Smooth muscle cell (in vitro differentiated cells): ENCODE results near the gene CCDC158. TPM values are rescaled to one million over a fixed set of nuclear protein-coding genes. Genes with fewer than 3 reads are reported as not detected.
A peak's percentile ranks its signal among the peaks of the same experiment; 100 is the strongest.
"Not testable (repeated sequence)": the region's sequence is repeated elsewhere in the genome, so short reads cannot be mapped to it uniquely, and the experiment has no call there.

Experiments used
- DNase-seq: peaks from one replicate; lab custom pipeline; 2025; ENCODE audit not compliant: unreplicated experiment; lab: John Stamatoyannopoulos, UW
- H2AFZ ChIP-seq: fragments of 200-600 bp; sonication (generic); 2 replicates; pipeline ENCODE4 v1.6.0; 2016; ENCODE audit warnings: antibody characterized with exemption, low read depth, mild to moderate bottlenecking
- H3F3A ChIP-seq: fragments of 200-600 bp; sonication (generic); 2 replicates; pipeline ENCODE4 v1.6.0; 2017; ENCODE audit warnings: antibody characterized with exemption, low read depth
- H3K27ac ChIP-seq: fragments of 200-600 bp; sonication (generic); 2 replicates; pipeline ENCODE4 v1.5.1; 2016; ENCODE audit warnings: low read depth, mild to moderate bottlenecking
- H3K27me3 ChIP-seq: fragments of 200-600 bp; sonication (generic); 2 replicates; pipeline ENCODE4 v1.6.1; 2016; ENCODE audit warnings: low read depth, mild to moderate bottlenecking
- H3K36me3 ChIP-seq: fragments of 200-600 bp; sonication (generic); 2 replicates; pipeline ENCODE4 v1.5.1; 2016; ENCODE audit warnings: low read depth
- H3K4me1 ChIP-seq: fragments of 200-600 bp; sonication (generic); 2 replicates; pipeline ENCODE4 v1.5.1; 2016; ENCODE audit warnings: low read depth
- H3K4me2 ChIP-seq: fragments of 200-600 bp; sonication (generic); 2 replicates; pipeline ENCODE4 v1.6.0; 2016; ENCODE audit warnings: mild to moderate bottlenecking
- H3K4me3 ChIP-seq: fragments of 200-600 bp; sonication (generic); 2 replicates; pipeline ENCODE4 v1.5.1; 2016; ENCODE audit warnings: mild to moderate bottlenecking
- H3K79me2 ChIP-seq: fragments of 200-600 bp; sonication (generic); 2 replicates; pipeline ENCODE4 v1.6.0; 2016; ENCODE audit warnings: low read depth, mild to moderate bottlenecking
- H3K9ac ChIP-seq: fragments of 200-600 bp; sonication (generic); 2 replicates; pipeline ENCODE4 v1.6.0; 2016; ENCODE audit warnings: low read depth
- H3K9me3 ChIP-seq: fragments of 200-600 bp; sonication (generic); replicated peaks from 2 replicates; pipeline ENCODE4 v1.5.1; 2016; ENCODE audit warnings: low read depth
- H4K20me1 ChIP-seq: fragments of 200-600 bp; sonication (generic); 2 replicates; pipeline ENCODE4 v1.6.0; 2016; ENCODE audit warnings: low read depth
- CTCF ChIP-seq: fragments of 200-600 bp; sonication (generic); IDR thresholded peaks from 2 replicates; pipeline ENCODE4 v1.5.1; 2017; ENCODE audit warnings: borderline replicate concordance, mild to moderate bottlenecking, antibody characterized with exemption; ENCODE audit not compliant: insufficient read depth, poor library complexity, severe bottlenecking
- WGBS: methylation state at CpG from one replicate; pipeline ENCODE4 v1.1.7; 2016; ENCODE audit warnings: low lambda C conversion rate; 5-methylcytosine and 5-hydroxymethylcytosine counted together
- polyA plus RNA-seq: library from polyadenylated mRNA; unstranded; fragments of >200 nt; fragmentation: Nextera tagmentation; extraction: Ambion mirVana; gene quantifications from 2 replicates; pipeline ENCODE4 v1.2.1, GENCODE V29; 2016
- total RNA-seq: library from RNA; depleted of rRNA; stranded (reverse); fragments of >200 nt; gene quantifications from 2 replicates; pipeline ENCODE4 v1.2.3, GENCODE V29; 2014

The CCDC158 gene
- total and polyA plus RNA-seq, 2 experiments from 2014 or later, result not detected

GRCh38 chr4:76293772-76294171 is 127.2 kb downstream of the CCDC158 start:
- H3K4me3 ChIP-seq, result no peak overlapping the region
- no peak overlapping the region for H3K9ac ChIP-seq
- DNase-seq, result no peak
- WGBS, result 32% methylated on average over 2 of the region's 2 CpGs
- H3K4me2 ChIP-seq, result no peak overlapping the region
- H3K9me3 ChIP-seq, result peaks cover 6% of the 10 kb centered on the region
- H3K79me2 ChIP-seq, result no peaks in the 10 kb centered on the region
- H3F3A ChIP-seq, result peaks cover 2% of the 10 kb centered on the region
- no peaks in the 10 kb centered on the region for H3K4me1 ChIP-seq
- peak overlapping the region; percentile 50 for H3K27ac ChIP-seq
- no peaks in the 10 kb centered on the region for H4K20me1 ChIP-seq
- H2AFZ ChIP-seq, result no peak overlapping the region
- H3K27me3 ChIP-seq, result no peaks in the 10 kb centered on the region
- no peaks in the 10 kb centered on the region for H3K36me3 ChIP-seq
- TF ChIP-seq CTCF, result no peak

GRCh38 chr4:76292730-76293129 is 128.2 kb downstream of the CCDC158 start:
- DNase-seq, result no peak
- H3K27ac ChIP-seq, result no peak overlapping the region
- H3K9ac ChIP-seq, result no peak overlapping the region
- no peaks in the 10 kb centered on the region for H3K79me2 ChIP-seq
- H3F3A ChIP-seq, result peaks cover 2% of the 10 kb centered on the region
- H3K9me3 ChIP-seq, result no peaks in the 10 kb centered on the region
- no peak for TF ChIP-seq CTCF
- 97% methylated on average over 3 of the region's 3 CpGs for WGBS
- no peak overlapping the region for H3K4me2 ChIP-seq
- H3K27me3 ChIP-seq, result no peaks in the 10 kb centered on the region
- H2AFZ ChIP-seq, result no peak overlapping the region
- no peaks in the 10 kb centered on the region for H3K36me3 ChIP-seq
- no peak overlapping the region for H3K4me3 ChIP-seq
- H4K20me1 ChIP-seq, result no peaks in the 10 kb centered on the region
- no peaks in the 10 kb centered on the region for H3K4me1 ChIP-seq

GRCh38 chr4:76287811-76288210 is 133.1 kb downstream of the CCDC158 start:
- not testable (repeated sequence) for H3F3A ChIP-seq, H3K79me2 ChIP-seq, H2AFZ ChIP-seq, H3K27me3 ChIP-seq, H3K27ac ChIP-seq, H3K9me3 ChIP-seq, DNase-seq, H4K20me1 ChIP-seq, H3K4me3 ChIP-seq, H3K4me2 ChIP-seq, H3K4me1 ChIP-seq, H3K36me3 ChIP-seq, H3K9ac ChIP-seq
- 81% methylated on average over 3 of the region's 3 CpGs for WGBS

GRCh38 chr4:76283900-76284299 is 137.0 kb downstream of the CCDC158 start:
- Histone ChIP-seq H4K20me1 (no peaks in the 10 kb centered on the region), H3K36me3 (no peaks in the 10 kb centered on the region), H3K9ac (no peak overlapping the region), H3F3A (no peaks in the 10 kb centered on the region), H3K4me2 (no peak overlapping the region), H3K9me3 (no peaks in the 10 kb centered on the region), H3K27me3 (no peaks in the 10 kb centered on the region), H3K79me2 (no peaks in the 10 kb centered on the region), H2AFZ (no peak overlapping the region), H3K27ac (no peak overlapping the region), H3K4me1 (no peaks in the 10 kb centered on the region), H3K4me3 (no peak overlapping the region)
- no peak for TF ChIP-seq CTCF
- no peak for DNase-seq
- 80% methylated on average over 4 of the region's 4 CpGs for WGBS
